GM18519 (cell line): ENCODE measurements around the gene EFCAB6.

Source experiments
- ATAC-seq: cut with Tn5 transposase; IDR thresholded peaks from one replicate; pipeline ENCODE4 v1.9.1; 2021; ENCODE audit warnings: mild to moderate bottlenecking, moderate library complexity; ENCODE audit not compliant: unreplicated experiment, low FRiP score

EFCAB6 gene

GRCh38 chr22:43511276-43511910 is 300.7 kb downstream of the EFCAB6 start:
- no peak for ATAC-seq

- no peak for ATAC-seq
Observed at GRCh38 chr22:43510281-43511070, 301.6 kb downstream of the EFCAB6 start.

GRCh38 chr22:43509337-43509736 is 302.8 kb downstream of the EFCAB6 start:
- no peak for ATAC-seq

GRCh38 chr22:43508489-43508888 is 303.6 kb downstream of the EFCAB6 start:
- no peak for ATAC-seq

- no peak for ATAC-seq
Observed at GRCh38 chr22:43507235-43507634, 304.9 kb downstream of the EFCAB6 start.

- ATAC-seq = no peak
Observed at GRCh38 chr22:43506487-43506886, 305.6 kb downstream of the EFCAB6 start.

GRCh38 chr22:43505896-43506295 is 306.2 kb downstream of the EFCAB6 start:
- no peak for ATAC-seq

GRCh38 chr22:43505423-43505822 is 306.7 kb downstream of the EFCAB6 start:
- no peak for ATAC-seq

GRCh38 chr22:43504666-43505261 is 307.3 kb downstream of the EFCAB6 start:
- ATAC-seq = no peak

- no peak for ATAC-seq
Observed at GRCh38 chr22:43504068-43504467, 308.0 kb downstream of the EFCAB6 start.

GRCh38 chr22:43502306-43502874 is 309.7 kb downstream of the EFCAB6 start:
- ATAC-seq = no peak

GRCh38 chr22:43501878-43502277 is 310.2 kb downstream of the EFCAB6 start:
- ATAC-seq = no peak

- ATAC-seq = no peak
Observed at GRCh38 chr22:43500792-43501785, 311.0 kb downstream of the EFCAB6 start.

- no peak for ATAC-seq
Observed at GRCh38 chr22:43498856-43499253, 313.2 kb downstream of the EFCAB6 start.

- ATAC-seq = no peak
Observed at GRCh38 chr22:43497956-43498855, 313.9 kb downstream of the EFCAB6 start.

- no peak for ATAC-seq
Observed at GRCh38 chr22:43493297-43493696, 318.8 kb downstream of the EFCAB6 start.

- no peak for ATAC-seq
Observed at GRCh38 chr22:43491737-43492136, 320.4 kb downstream of the EFCAB6 start.

GRCh38 chr22:43491177-43491576 is 320.9 kb downstream of the EFCAB6 start:
- no peak for ATAC-seq

- no peak for ATAC-seq
Observed at GRCh38 chr22:43490311-43490710, 321.8 kb downstream of the EFCAB6 start.
